WTC11 (cell line): ENCODE measurements around the gene UBASH3A. TPM values are rescaled to one million over a fixed set of nuclear protein-coding genes. Genes with fewer than 3 reads are reported as not detected.

Experiments used
- ATAC-seq: fragments of 200-7000 bp; cut with Tn5 transposase; 2 replicates; pipeline ENCODE4 v1.10.0; 2021; ENCODE audit warnings: mild to moderate bottlenecking, moderate library complexity
- CTCF ChIA-PET: fragments of 300-600 bp; sonication (Branson Sonifier 250); formaldehyde crosslinking; loops from one replicate; lab custom pipeline; 2021; ENCODE audit warnings: antibody characterized with exemption; lab: Charles Lee
- POLR2A ChIA-PET: fragments of 350-600 bp; sonication (Branson Sonifier 250); formaldehyde crosslinking; loops from one replicate; lab custom pipeline; 2021; ENCODE audit warnings: antibody characterized with exemption; lab: Charles Lee
- DNase-seq: peaks from one replicate; pipeline ENCODE4 v3.0.0; 2021; ENCODE audit warnings: low spot score
- H3K27ac Mint-ChIP-seq: 2 replicates; pipeline ENCODE4 v1.8.0; 2021; ENCODE audit warnings: mixed read lengths
- H3K27me3 Mint-ChIP-seq: 2 replicates; pipeline ENCODE4 v1.8.0; 2021; ENCODE audit warnings: low read depth, mild to moderate bottlenecking, moderate library complexity, mixed read lengths
- H3K36me3 Mint-ChIP-seq: 2 replicates; pipeline ENCODE4 v1.8.0; 2021; ENCODE audit warnings: mixed read lengths
- H3K4me1 Mint-ChIP-seq: 2 replicates; pipeline ENCODE4 v1.8.0; 2022; ENCODE audit warnings: mixed read lengths
- H3K4me3 Mint-ChIP-seq: 2 replicates; pipeline ENCODE4 v1.8.0; 2021; ENCODE audit warnings: mild to moderate bottlenecking, moderate library complexity, mixed read lengths
- H3K9me3 Mint-ChIP-seq: 2 replicates; pipeline ENCODE4 v1.8.0; 2021; ENCODE audit warnings: mixed read lengths
- ERG ChIP-seq: fragments of 250-450 bp; sonication (Bioruptor Pico); IDR thresholded peaks from 2 replicates; pipeline ENCODE4 v1.8.0; 2021; ENCODE audit warnings: mild to moderate bottlenecking
- HMGA2 ChIP-seq: fragments of 250-450 bp; sonication (Bioruptor Pico); IDR thresholded peaks from 2 replicates; pipeline ENCODE4 v1.4.0; 2021; ENCODE audit warnings: mild to moderate bottlenecking, moderate library complexity
- IRF1 ChIP-seq: sonication (generic); formaldehyde crosslinking; IDR thresholded peaks from 2 replicates; pipeline ENCODE4 v1.8.0; 2023; ENCODE audit warnings: missing genetic modification reagents
- JAZF1 ChIP-seq: fragments of 250-450 bp; sonication (Bioruptor Pico); IDR thresholded peaks from 2 replicates; pipeline ENCODE4 v1.9.0; 2021; ENCODE audit warnings: moderate library complexity, mild to moderate bottlenecking, inconsistent platforms
- MXD4 ChIP-seq: fragments of 250-450 bp; sonication (Bioruptor Pico); IDR thresholded peaks from 2 replicates; pipeline ENCODE4 v1.8.0; 2021; ENCODE audit warnings: mild to moderate bottlenecking, moderate library complexity, borderline replicate concordance
- NFATC4 ChIP-seq: fragments of 250-450 bp; sonication (Bioruptor Pico); IDR thresholded peaks from 2 replicates; pipeline ENCODE4 v1.9.0; 2021; ENCODE audit warnings: mild to moderate bottlenecking
- NFE2L1 ChIP-seq: sonication (generic); formaldehyde crosslinking; IDR thresholded peaks from 2 replicates; pipeline ENCODE4 v1.8.1; 2023; ENCODE audit warnings: missing genetic modification reagents
- NR1H2 ChIP-seq: sonication (generic); formaldehyde crosslinking; IDR thresholded peaks from 2 replicates; pipeline ENCODE4 v1.9.0; 2021; ENCODE audit warnings: mild to moderate bottlenecking, moderate library complexity, missing genetic modification reagents
- NR3C1 ChIP-seq: sonication (generic); formaldehyde crosslinking; conservative IDR thresholded peaks from 2 replicates; pipeline ENCODE4 v1.8.1; 2023; ENCODE audit warnings: low read depth, mild to moderate bottlenecking, missing genetic modification reagents
- RELA ChIP-seq: sonication (generic); formaldehyde crosslinking; IDR thresholded peaks from 2 replicates; pipeline ENCODE4 v1.8.1; 2022; ENCODE audit warnings: missing genetic modification reagents, mild to moderate bottlenecking, borderline replicate concordance
- RORB ChIP-seq: fragments of 250-450 bp; sonication (Bioruptor Pico); IDR thresholded peaks from 2 replicates; pipeline ENCODE4 v1.9.0; 2021; ENCODE audit warnings: mild to moderate bottlenecking
- SMAD3 ChIP-seq: sonication (generic); formaldehyde crosslinking; IDR thresholded peaks from 2 replicates; pipeline ENCODE4 v1.8.0; 2022; ENCODE audit warnings: missing genetic modification reagents, mild to moderate bottlenecking, borderline replicate concordance
- TEAD1 ChIP-seq: sonication (generic); formaldehyde crosslinking; IDR thresholded peaks from 2 replicates; pipeline ENCODE4 v1.8.0; 2022; ENCODE audit warnings: mild to moderate bottlenecking, missing genetic modification reagents
- ZMAT4 ChIP-seq: fragments of 250-450 bp; sonication (Bioruptor Pico); IDR thresholded peaks from 2 replicates; pipeline ENCODE4 v1.9.0; 2021; ENCODE audit warnings: mild to moderate bottlenecking
- ZNF121 ChIP-seq: sonication (generic); formaldehyde crosslinking; IDR thresholded peaks from 2 replicates; pipeline ENCODE4 v1.8.0; 2023; ENCODE audit warnings: missing genetic modification reagents
- ZNF138 ChIP-seq: sonication (generic); formaldehyde crosslinking; conservative IDR thresholded peaks from 2 replicates; pipeline ENCODE4 v1.8.1; 2022; ENCODE audit warnings: mild to moderate bottlenecking, moderate library complexity, missing genetic modification reagents
- ZNF423 ChIP-seq: fragments of 250-450 bp; sonication (Bioruptor Pico); IDR thresholded peaks from 2 replicates; pipeline ENCODE4 v2.1.2; 2022; ENCODE audit warnings: mild to moderate bottlenecking, moderate library complexity
- ZNF512 ChIP-seq: sonication (generic); formaldehyde crosslinking; IDR thresholded peaks from 2 replicates; pipeline ENCODE4 v1.8.1; 2022; ENCODE audit warnings: missing genetic modification reagents, borderline replicate concordance
- total RNA-seq: library from RNA; stranded (reverse); gene quantifications from 3 replicates; pipeline ENCODE4 v1.2.3, GENCODE V29; 2021
- TF ChIP-seq, protein P1 (sequence below): sonication (generic); formaldehyde crosslinking; IDR thresholded peaks from 2 replicates; pipeline ENCODE4 v1.8.0; 2022; ENCODE audit warnings: missing genetic modification reagents
- TF ChIP-seq, protein P2 (sequence below): sonication (generic); formaldehyde crosslinking; IDR thresholded peaks from 2 replicates; pipeline ENCODE4 v1.8.0; 2023; ENCODE audit warnings: mild to moderate bottlenecking, missing genetic modification reagents
- TF ChIP-seq, protein P3 (sequence below): sonication (generic); formaldehyde crosslinking; conservative IDR thresholded peaks from 2 replicates; pipeline ENCODE4 v1.8.1; 2022; ENCODE audit warnings: mild to moderate bottlenecking, missing genetic modification reagents

Gene UBASH3A
- total RNA-seq, 1 experiment from 2014 or later, result not detected

- TF ChIP-seq RORB, result no peak
- TF ChIP-seq ZNF512 (CRISPR knock-in tag), result no peak
- no peak for TF ChIP-seq NR1H2 (CRISPR knock-in tag)
- TF ChIP-seq ZNF121 (CRISPR knock-in tag), result no peak
- TF ChIP-seq NFATC4 (CRISPR knock-in tag), result no peak
- TF ChIP-seq RELA (CRISPR knock-in tag), result no peak
- TF ChIP-seq, protein P1, sequence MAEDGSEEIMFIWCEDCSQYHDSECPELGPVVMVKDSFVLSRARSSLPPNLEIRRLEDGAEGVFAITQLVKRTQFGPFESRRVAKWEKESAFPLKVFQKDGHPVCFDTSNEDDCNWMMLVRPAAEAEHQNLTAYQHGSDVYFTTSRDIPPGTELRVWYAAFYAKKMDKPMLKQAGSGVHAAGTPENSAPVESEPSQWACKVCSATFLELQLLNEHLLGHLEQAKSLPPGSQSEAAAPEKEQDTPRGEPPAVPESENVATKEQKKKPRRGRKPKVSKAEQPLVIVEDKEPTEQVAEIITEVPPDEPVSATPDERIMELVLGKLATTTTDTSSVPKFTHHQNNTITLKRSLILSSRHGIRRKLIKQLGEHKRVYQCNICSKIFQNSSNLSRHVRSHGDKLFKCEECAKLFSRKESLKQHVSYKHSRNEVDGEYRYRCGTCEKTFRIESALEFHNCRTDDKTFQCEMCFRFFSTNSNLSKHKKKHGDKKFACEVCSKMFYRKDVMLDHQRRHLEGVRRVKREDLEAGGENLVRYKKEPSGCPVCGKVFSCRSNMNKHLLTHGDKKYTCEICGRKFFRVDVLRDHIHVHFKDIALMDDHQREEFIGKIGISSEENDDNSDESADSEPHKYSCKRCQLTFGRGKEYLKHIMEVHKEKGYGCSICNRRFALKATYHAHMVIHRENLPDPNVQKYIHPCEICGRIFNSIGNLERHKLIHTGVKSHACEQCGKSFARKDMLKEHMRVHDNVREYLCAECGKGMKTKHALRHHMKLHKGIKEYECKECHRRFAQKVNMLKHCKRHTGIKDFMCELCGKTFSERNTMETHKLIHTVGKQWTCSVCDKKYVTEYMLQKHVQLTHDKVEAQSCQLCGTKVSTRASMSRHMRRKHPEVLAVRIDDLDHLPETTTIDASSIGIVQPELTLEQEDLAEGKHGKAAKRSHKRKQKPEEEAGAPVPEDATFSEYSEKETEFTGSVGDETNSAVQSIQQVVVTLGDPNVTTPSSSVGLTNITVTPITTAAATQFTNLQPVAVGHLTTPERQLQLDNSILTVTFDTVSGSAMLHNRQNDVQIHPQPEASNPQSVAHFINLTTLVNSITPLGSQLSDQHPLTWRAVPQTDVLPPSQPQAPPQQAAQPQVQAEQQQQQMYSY (CRISPR knock-in tag), result no peak
Measured at GRCh38 chr21:42476388-42477331, 73.0 kb downstream of the UBASH3A start (continued).

DNA sequence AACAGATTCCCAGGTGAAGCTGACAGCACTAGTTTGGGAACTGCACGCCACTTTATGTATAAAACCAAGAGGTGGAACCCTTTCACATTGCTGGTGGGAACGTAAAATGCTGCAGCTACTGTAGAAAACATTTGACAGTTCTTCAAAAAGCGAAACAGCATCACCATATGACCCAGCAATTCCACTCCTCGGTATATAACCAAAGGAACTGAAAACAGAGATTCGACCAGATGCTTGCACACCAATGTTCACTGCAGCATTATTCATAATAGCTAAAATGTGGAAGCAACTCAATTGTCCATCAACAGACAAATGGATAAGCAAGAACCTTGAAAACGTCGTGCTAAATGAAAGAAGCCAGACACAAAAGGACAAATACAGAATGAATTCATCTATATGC, 74.8 kb downstream of the UBASH3A start:
- POLR2A ChIA-PET, result interaction anchor here (0.6 kb wide), 1 partner anchor 152 kb away, joined by 3 read pairs; no protein-coding TSS in a partner anchor
- H3K27me3 Mint-ChIP-seq, result no peaks in the 10 kb centered on the region

More for the DNA sequence above, 74.8 kb downstream of the UBASH3A start:
- TF ChIP-seq ZNF138, result no peak
- no peak for TF ChIP-seq RELA (CRISPR knock-in tag)
- no peak for TF ChIP-seq NR3C1 (CRISPR knock-in tag)
- no peak for TF ChIP-seq ZMAT4
- no peak for TF ChIP-seq TEAD1 (CRISPR knock-in tag)
- TF ChIP-seq ERG (CRISPR knock-in tag), result no peak
- no peak for TF ChIP-seq MXD4 (CRISPR knock-in tag)
- no peak for TF ChIP-seq ZNF512 (CRISPR knock-in tag)
- TF ChIP-seq IRF1, result no peak
- TF ChIP-seq ZNF423 (CRISPR knock-in tag), result no peak
- TF ChIP-seq, protein P2, sequence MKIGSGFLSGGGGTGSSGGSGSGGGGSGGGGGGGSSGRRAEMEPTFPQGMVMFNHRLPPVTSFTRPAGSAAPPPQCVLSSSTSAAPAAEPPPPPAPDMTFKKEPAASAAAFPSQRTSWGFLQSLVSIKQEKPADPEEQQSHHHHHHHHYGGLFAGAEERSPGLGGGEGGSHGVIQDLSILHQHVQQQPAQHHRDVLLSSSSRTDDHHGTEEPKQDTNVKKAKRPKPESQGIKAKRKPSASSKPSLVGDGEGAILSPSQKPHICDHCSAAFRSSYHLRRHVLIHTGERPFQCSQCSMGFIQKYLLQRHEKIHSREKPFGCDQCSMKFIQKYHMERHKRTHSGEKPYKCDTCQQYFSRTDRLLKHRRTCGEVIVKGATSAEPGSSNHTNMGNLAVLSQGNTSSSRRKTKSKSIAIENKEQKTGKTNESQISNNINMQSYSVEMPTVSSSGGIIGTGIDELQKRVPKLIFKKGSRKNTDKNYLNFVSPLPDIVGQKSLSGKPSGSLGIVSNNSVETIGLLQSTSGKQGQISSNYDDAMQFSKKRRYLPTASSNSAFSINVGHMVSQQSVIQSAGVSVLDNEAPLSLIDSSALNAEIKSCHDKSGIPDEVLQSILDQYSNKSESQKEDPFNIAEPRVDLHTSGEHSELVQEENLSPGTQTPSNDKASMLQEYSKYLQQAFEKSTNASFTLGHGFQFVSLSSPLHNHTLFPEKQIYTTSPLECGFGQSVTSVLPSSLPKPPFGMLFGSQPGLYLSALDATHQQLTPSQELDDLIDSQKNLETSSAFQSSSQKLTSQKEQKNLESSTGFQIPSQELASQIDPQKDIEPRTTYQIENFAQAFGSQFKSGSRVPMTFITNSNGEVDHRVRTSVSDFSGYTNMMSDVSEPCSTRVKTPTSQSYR (CRISPR knock-in tag), result no peak
- no peak for TF ChIP-seq JAZF1
- TF ChIP-seq HMGA2 (CRISPR knock-in tag), result no peak
- TF ChIP-seq SMAD3, result no peak
- TF ChIP-seq, protein P3, sequence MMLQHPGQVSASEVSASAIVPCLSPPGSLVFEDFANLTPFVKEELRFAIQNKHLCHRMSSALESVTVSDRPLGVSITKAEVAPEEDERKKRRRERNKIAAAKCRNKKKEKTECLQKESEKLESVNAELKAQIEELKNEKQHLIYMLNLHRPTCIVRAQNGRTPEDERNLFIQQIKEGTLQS (CRISPR knock-in tag), result no peak
- no peak for TF ChIP-seq NFE2L1 (CRISPR knock-in tag)
- ATAC-seq, result no peak
- Mint-ChIP-seq H3K36me3 (no peaks in the 10 kb centered on the region), H3K27ac (no peak overlapping the region), H3K9me3 (peaks cover 5% of the 10 kb centered on the region; the same call in 1 of the 2 replicates), H3K4me3 (no peak overlapping the region), H3K4me1 (peaks cover 14% of the 10 kb centered on the region)
- no peak for DNase-seq
- CTCF ChIA-PET, result no interaction called here
